ENCODE measurements around the gene PCGF3.

The PCGF3 gene

DNA sequence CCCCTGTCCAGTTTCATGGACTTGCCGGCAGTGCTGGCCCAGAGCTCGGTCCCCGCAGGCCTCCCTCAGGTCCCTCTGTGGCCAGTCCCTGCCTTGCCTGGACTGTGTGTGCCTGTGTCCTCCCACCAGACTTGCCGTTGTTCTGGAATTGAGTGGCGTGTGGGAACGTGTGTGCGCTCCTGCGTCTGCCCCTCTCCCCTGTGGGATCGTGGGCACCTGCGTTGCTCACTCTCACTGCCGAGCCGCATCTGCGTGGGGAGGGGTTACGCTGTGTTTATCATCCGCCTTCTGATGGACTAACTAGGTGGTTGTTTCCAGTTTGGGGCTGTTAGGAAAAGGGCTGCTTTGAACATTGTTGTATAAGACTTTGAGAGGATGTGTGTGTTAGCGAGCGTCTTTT is 21.2 kb downstream of the PCGF3 start:
- Histone ChIP-seq H3K4me2 (ENCODE audit: low read depth, low read length, poor library complexity, severe bottlenecking) (no peak overlapping the region), H2AFZ (ENCODE audit: low read length) (no peak overlapping the region), H3F3A (ENCODE audit: low read depth) (no peaks in the 10 kb centered on the region), H3K36me3 (ENCODE audit: insufficient read depth, low read length) (peaks cover 16% of the 10 kb centered on the region; the same call in 1 of the 2 replicates), H4K20me1 (ENCODE audit: insufficient read depth, low read length, poor library complexity, severe bottlenecking) (peaks cover 28% of the 10 kb centered on the region), H3K9ac (ENCODE audit: low read depth, low read length, poor library complexity, severe bottlenecking) (peak overlapping the region; percentile 27), H3K4me1 (ENCODE audit: insufficient read depth, low read length, poor library complexity, severe bottlenecking) (no peaks in the 10 kb centered on the region), H3K79me2 (ENCODE audit: insufficient read depth, low read length) (peaks cover 67% of the 10 kb centered on the region; the same call in 1 of the 2 replicates), H3K9me3 (ENCODE audit: insufficient read depth, low read depth, low read length) (no peaks in the 10 kb centered on the region), H3K4me3 (ENCODE audit: low read length, poor library complexity, severe bottlenecking) (no peak overlapping the region), H3K9me2 (replicated peaks; ENCODE audit: low read depth, low read length) (no peaks in the 10 kb centered on the region), H3K27me3 (ENCODE audit: insufficient read depth, low read length, poor library complexity, severe bottlenecking) (no peaks in the 10 kb centered on the region)
- TF ChIP-seq EZH2phosphoT487 (IDR thresholded peaks at IDR 0.05; ENCODE audit: borderline replicate concordance): no peak
- TF ChIP-seq, protein P1, sequence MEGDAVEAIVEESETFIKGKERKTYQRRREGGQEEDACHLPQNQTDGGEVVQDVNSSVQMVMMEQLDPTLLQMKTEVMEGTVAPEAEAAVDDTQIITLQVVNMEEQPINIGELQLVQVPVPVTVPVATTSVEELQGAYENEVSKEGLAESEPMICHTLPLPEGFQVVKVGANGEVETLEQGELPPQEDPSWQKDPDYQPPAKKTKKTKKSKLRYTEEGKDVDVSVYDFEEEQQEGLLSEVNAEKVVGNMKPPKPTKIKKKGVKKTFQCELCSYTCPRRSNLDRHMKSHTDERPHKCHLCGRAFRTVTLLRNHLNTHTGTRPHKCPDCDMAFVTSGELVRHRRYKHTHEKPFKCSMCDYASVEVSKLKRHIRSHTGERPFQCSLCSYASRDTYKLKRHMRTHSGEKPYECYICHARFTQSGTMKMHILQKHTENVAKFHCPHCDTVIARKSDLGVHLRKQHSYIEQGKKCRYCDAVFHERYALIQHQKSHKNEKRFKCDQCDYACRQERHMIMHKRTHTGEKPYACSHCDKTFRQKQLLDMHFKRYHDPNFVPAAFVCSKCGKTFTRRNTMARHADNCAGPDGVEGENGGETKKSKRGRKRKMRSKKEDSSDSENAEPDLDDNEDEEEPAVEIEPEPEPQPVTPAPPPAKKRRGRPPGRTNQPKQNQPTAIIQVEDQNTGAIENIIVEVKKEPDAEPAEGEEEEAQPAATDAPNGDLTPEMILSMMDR (conservative IDR thresholded peaks at IDR 0.05; ENCODE audit: low read length): no peak

DNA sequence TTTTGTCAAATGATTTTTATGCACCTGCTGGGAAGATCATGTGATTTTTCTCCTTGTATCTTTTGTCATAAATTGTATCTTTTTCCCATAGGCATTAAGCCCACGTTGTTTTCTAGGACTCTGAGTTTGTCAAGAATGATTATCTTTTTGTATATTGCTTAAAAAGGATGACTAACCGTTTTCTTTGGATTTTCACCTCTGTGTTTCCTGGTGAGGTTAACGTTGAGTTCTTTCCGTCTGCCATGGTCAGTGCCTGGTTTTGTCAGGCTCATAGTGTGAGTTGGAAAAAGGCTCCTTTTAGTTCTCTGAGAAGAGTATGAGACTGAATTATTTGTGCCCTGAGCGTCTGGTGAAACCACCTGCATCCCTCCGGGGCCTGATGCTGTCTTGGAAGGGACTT is 21.9 kb downstream of the PCGF3 start:
- H3K27me3 ChIP-seq (ENCODE audit: insufficient read depth, low read length, poor library complexity, severe bottlenecking): no peaks in the 10 kb centered on the region
- peaks cover 28% of the 10 kb centered on the region for H4K20me1 ChIP-seq (ENCODE audit: insufficient read depth, low read length, poor library complexity, severe bottlenecking)

DNA sequence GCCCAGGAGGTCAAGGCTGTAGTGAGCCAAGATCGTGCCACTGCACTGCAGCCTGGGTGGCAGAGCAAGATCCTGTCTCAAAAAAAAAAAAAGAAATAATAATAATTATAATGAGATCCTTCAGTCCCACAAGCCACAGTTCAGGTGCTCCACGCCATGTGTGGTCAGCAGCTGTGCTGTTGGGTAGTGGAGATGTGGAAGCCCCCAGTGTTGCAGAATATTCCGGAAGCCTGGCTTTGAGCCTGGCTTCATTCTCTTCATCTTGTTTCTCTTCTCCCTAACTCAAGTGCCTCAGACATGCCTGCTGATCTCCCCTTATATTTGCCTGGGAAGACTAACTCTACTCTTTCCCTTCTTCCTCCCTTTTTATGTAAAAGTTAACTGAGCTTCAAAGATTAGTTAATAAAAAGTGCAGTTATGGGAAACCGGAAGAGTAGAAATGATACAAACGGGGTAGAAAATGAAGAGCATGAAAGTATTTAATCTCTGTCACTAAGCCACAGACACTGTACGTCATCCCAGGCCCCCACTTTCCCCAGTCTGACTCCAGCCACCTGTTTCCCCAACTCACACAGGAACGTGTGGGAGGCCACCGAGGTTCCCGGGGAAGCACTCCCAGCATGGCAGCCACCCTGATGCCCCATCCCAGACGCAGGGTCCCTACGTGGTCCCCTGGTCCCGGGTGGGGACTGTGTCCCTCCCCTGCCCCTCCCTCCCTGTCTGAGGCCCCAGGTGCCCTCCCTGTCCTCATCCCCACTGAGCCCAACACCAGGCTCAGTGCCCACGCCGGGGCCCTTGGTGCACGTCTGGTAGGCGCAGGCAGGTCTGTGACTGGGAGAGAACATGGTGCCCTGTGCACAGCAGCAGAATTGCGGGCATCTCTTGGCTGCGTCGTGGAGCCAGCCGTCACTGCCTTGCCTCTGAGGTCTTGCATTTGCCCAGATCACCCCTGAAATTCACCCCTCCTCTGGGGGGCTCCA is 24.0 kb downstream of the PCGF3 start:
- Histone ChIP-seq H3K9me3 (ENCODE audit: insufficient read depth, low read depth, low read length) (no peaks in the 10 kb centered on the region), H3K4me3 (ENCODE audit: low read length, poor library complexity, severe bottlenecking) (no peak overlapping the region), H4K20me1 (ENCODE audit: insufficient read depth, low read length, poor library complexity, severe bottlenecking) (peaks cover 23% of the 10 kb centered on the region), H3K9ac (ENCODE audit: low read depth, low read length, poor library complexity, severe bottlenecking) (no peak overlapping the region), H3K4me1 (ENCODE audit: insufficient read depth, low read length, poor library complexity, severe bottlenecking) (no peaks in the 10 kb centered on the region), H3F3A (ENCODE audit: low read depth) (no peaks in the 10 kb centered on the region), H3K27me3 (ENCODE audit: insufficient read depth, low read length, poor library complexity, severe bottlenecking) (no peaks in the 10 kb centered on the region), H3K9me2 (replicated peaks; ENCODE audit: low read depth, low read length) (no peaks in the 10 kb centered on the region), H3K79me2 (ENCODE audit: insufficient read depth, low read length) (peaks cover 44% of the 10 kb centered on the region; the same call in 1 of the 2 replicates), H2AFZ (ENCODE audit: low read length) (no peak overlapping the region), H3K36me3 (ENCODE audit: insufficient read depth, low read length) (peaks cover 33% of the 10 kb centered on the region; the same call in 1 of the 2 replicates), H3K4me2 (ENCODE audit: low read depth, low read length, poor library complexity, severe bottlenecking) (no peak overlapping the region)
- TF ChIP-seq EZH2phosphoT487 (IDR thresholded peaks at IDR 0.05; ENCODE audit: borderline replicate concordance): no peak
- TF ChIP-seq, protein P1 (conservative IDR thresholded peaks at IDR 0.05; ENCODE audit: low read length): no peak

More for the DNA sequence above, 21.9 kb downstream of the PCGF3 start:
- no peak overlapping the region for H3K4me3 ChIP-seq (ENCODE audit: low read length, poor library complexity, severe bottlenecking)
- no peaks in the 10 kb centered on the region for H3K9me2 ChIP-seq (replicated peaks; ENCODE audit: low read depth, low read length)
- no peak overlapping the region for H2AFZ ChIP-seq (ENCODE audit: low read length)
- H3K4me2 ChIP-seq (ENCODE audit: low read depth, low read length, poor library complexity, severe bottlenecking): no peak overlapping the region
- H3K79me2 ChIP-seq (ENCODE audit: insufficient read depth, low read length): peaks cover 62% of the 10 kb centered on the region; the same call in 1 of the 2 replicates
- no peaks in the 10 kb centered on the region for H3K9me3 ChIP-seq (ENCODE audit: insufficient read depth, low read depth, low read length)
- TF ChIP-seq EZH2phosphoT487 (IDR thresholded peaks at IDR 0.05; ENCODE audit: borderline replicate concordance): no peak
- TF ChIP-seq, protein P1 (conservative IDR thresholded peaks at IDR 0.05; ENCODE audit: low read length): no peak
- no peaks in the 10 kb centered on the region for H3K4me1 ChIP-seq (ENCODE audit: insufficient read depth, low read length, poor library complexity, severe bottlenecking)
- H3F3A ChIP-seq (ENCODE audit: low read depth): no peaks in the 10 kb centered on the region
- peaks cover 20% of the 10 kb centered on the region; the same call in 1 of the 2 replicates for H3K36me3 ChIP-seq (ENCODE audit: insufficient read depth, low read length)
- no peak overlapping the region for H3K9ac ChIP-seq (ENCODE audit: low read depth, low read length, poor library complexity, severe bottlenecking)

All from Loucy (cell line).